ENCODE results near the gene ETHE1.

The ETHE1 gene

GRCh38 chr19:43553656-43554055 lies 26.7 kb upstream of the ETHE1 start:
- no peak overlapping the region for H3K27ac ChIP-seq (ENCODE audit: low read length)
- no peak overlapping the region for H2AFZ ChIP-seq (ENCODE audit: low read depth, low read length)
- ATAC-seq (ENCODE audit: insufficient read depth, low read depth) (no peak), DNase-seq (no peak)
- H3K9ac ChIP-seq (ENCODE audit: low read depth, low read length) = no peak overlapping the region
- H4K20me1 ChIP-seq (ENCODE audit: insufficient read depth, low read length) = peaks cover 8% of the 10 kb centered on the region; the same call in 1 of the 2 replicates
- H3K4me2 ChIP-seq (ENCODE audit: insufficient read depth, low read length) = no peak overlapping the region
- TF ChIP-seq EZH2 (IDR thresholded peaks at IDR 0.05; ENCODE audit: borderline replicate concordance, low read depth, low read length, severe bottlenecking) = no peak
- TF ChIP-seq, protein P1, sequence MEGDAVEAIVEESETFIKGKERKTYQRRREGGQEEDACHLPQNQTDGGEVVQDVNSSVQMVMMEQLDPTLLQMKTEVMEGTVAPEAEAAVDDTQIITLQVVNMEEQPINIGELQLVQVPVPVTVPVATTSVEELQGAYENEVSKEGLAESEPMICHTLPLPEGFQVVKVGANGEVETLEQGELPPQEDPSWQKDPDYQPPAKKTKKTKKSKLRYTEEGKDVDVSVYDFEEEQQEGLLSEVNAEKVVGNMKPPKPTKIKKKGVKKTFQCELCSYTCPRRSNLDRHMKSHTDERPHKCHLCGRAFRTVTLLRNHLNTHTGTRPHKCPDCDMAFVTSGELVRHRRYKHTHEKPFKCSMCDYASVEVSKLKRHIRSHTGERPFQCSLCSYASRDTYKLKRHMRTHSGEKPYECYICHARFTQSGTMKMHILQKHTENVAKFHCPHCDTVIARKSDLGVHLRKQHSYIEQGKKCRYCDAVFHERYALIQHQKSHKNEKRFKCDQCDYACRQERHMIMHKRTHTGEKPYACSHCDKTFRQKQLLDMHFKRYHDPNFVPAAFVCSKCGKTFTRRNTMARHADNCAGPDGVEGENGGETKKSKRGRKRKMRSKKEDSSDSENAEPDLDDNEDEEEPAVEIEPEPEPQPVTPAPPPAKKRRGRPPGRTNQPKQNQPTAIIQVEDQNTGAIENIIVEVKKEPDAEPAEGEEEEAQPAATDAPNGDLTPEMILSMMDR (IDR thresholded peaks at IDR 0.05; ENCODE audit: borderline replicate concordance, extremely low read depth, low read length, poor library complexity, severe bottlenecking) = no peak
- H3K36me3 ChIP-seq (ENCODE audit: insufficient read depth, low read length) = peaks cover 64% of the 10 kb centered on the region
- H3K79me2 ChIP-seq (ENCODE audit: insufficient read depth, low read length) = no peaks in the 10 kb centered on the region
- H3K27me3 ChIP-seq (ENCODE audit: insufficient read depth, low read length, poor library complexity) = no peaks in the 10 kb centered on the region
- H3K4me1 ChIP-seq (ENCODE audit: insufficient read depth, low read length) = no peaks in the 10 kb centered on the region
- no peaks in the 10 kb centered on the region for H3K9me3 ChIP-seq (ENCODE audit: insufficient read depth, low read length, severe bottlenecking)
- H3K4me3 ChIP-seq (ENCODE audit: low read depth in 1 of 2, low read length in 2 of 2) = no peak overlapping the region

DNA sequence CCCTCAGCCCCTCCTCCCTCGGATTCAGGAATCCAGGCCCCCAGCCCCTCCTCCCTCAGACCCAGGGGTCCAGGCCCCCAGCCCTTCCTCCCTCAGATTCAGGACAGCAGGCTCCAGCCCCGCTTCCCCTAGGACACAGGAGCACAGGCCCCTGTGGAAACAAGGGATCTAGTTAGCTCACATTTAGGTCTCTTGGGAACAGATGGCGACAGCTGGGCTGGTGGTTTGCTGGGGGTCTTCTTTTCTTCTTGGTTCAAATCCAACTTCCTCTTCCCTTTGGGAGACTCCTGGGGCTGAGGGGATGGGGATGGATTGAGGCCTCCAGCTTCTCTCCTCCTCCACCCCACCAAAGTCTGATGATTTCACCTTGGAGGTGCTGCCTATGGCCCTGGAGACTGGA lies 25.6 kb upstream of the ETHE1 start:
- H3K27ac ChIP-seq (ENCODE audit: low read length) = no peak overlapping the region
- peaks cover 58% of the 10 kb centered on the region for H3K36me3 ChIP-seq (ENCODE audit: insufficient read depth, low read length)

GRCh38 chr19:43552198-43552450 lies 25.1 kb upstream of the ETHE1 start:
- DNase-seq (no peak), ATAC-seq (ENCODE audit: insufficient read depth, low read depth) (no peak)
- TF ChIP-seq, protein P1 (IDR thresholded peaks at IDR 0.05; ENCODE audit: borderline replicate concordance, extremely low read depth, low read length, poor library complexity, severe bottlenecking) = no peak
- TF ChIP-seq EZH2 (IDR thresholded peaks at IDR 0.05; ENCODE audit: borderline replicate concordance, low read depth, low read length, severe bottlenecking) = no peak
- Histone ChIP-seq H3K9ac (ENCODE audit: low read depth, low read length) (no peak overlapping the region), H2AFZ (ENCODE audit: low read depth, low read length) (no peak overlapping the region), H3K9me3 (ENCODE audit: insufficient read depth, low read length, severe bottlenecking) (no peaks in the 10 kb centered on the region), H3K27me3 (ENCODE audit: insufficient read depth, low read length, poor library complexity) (no peaks in the 10 kb centered on the region), H3K4me2 (ENCODE audit: insufficient read depth, low read length) (no peak overlapping the region), H4K20me1 (ENCODE audit: insufficient read depth, low read length) (peaks cover 8% of the 10 kb centered on the region; the same call in 1 of the 2 replicates), H3K27ac (ENCODE audit: low read length) (no peak overlapping the region), H3K4me3 (ENCODE audit: low read depth in 1 of 2, low read length in 2 of 2) (no peak overlapping the region), H3K36me3 (ENCODE audit: insufficient read depth, low read length) (peaks cover 58% of the 10 kb centered on the region), H3K79me2 (ENCODE audit: insufficient read depth, low read length) (no peaks in the 10 kb centered on the region), H3K4me1 (ENCODE audit: insufficient read depth, low read length) (no peaks in the 10 kb centered on the region)

More for the DNA sequence above, 25.6 kb upstream of the ETHE1 start:
- peaks cover 8% of the 10 kb centered on the region; the same call in 1 of the 2 replicates for H4K20me1 ChIP-seq (ENCODE audit: insufficient read depth, low read length)
- no peak for DNase-seq
- ATAC-seq (ENCODE audit: insufficient read depth, low read depth) = no peak
- H3K4me3 ChIP-seq (ENCODE audit: low read depth in 1 of 2, low read length in 2 of 2) = no peak overlapping the region
- H3K9ac ChIP-seq (ENCODE audit: low read depth, low read length) = no peak overlapping the region
- no peaks in the 10 kb centered on the region for H3K79me2 ChIP-seq (ENCODE audit: insufficient read depth, low read length)
- H3K4me1 ChIP-seq (ENCODE audit: insufficient read depth, low read length) = no peaks in the 10 kb centered on the region
- no peaks in the 10 kb centered on the region for H3K9me3 ChIP-seq (ENCODE audit: insufficient read depth, low read length, severe bottlenecking)
- no peak overlapping the region for H2AFZ ChIP-seq (ENCODE audit: low read depth, low read length)
- TF ChIP-seq, protein P1 (IDR thresholded peaks at IDR 0.05; ENCODE audit: borderline replicate concordance, extremely low read depth, low read length, poor library complexity, severe bottlenecking) = no peak
- no peak for TF ChIP-seq EZH2 (IDR thresholded peaks at IDR 0.05; ENCODE audit: borderline replicate concordance, low read depth, low read length, severe bottlenecking)
- H3K27me3 ChIP-seq (ENCODE audit: insufficient read depth, low read length, poor library complexity) = no peaks in the 10 kb centered on the region
- H3K4me2 ChIP-seq (ENCODE audit: insufficient read depth, low read length) = no peak overlapping the region
